H1 (cell line): ENCODE data around the gene AHI1. TPM values are rescaled to one million over a fixed set of nuclear protein-coding genes. Genes with fewer than 3 reads are reported as not detected.

Experiments used
- CTCF ChIA-PET: fragments of 300-600 bp; sonication (Branson Sonifier 250); formaldehyde crosslinking; loops from one replicate; lab custom pipeline; 2021; ENCODE audit not compliant: partially characterized antibody; lab: Charles Lee
- POLR2A ChIA-PET: fragments of 300-600 bp; sonication (Branson Sonifier 250); formaldehyde crosslinking; loops from one replicate; lab custom pipeline; 2021; ENCODE audit warnings: inconsistent platforms; ENCODE audit not compliant: partially characterized antibody; lab: Charles Lee
- DNase-seq, 2 experiments: peaks; one replicate each; pipeline versions ENCODE4 v3.0.0 to v3.0.0-alpha.2; 2010 to 2022; ENCODE audit warnings: low spot score in 2 of 2, low read depth in 1 of 2, mixed read lengths in 1 of 2
- FAIRE-seq: peaks from 2 replicates; lab custom pipeline; 2011; peaks lifted over from hg19 to GRCh38; lab: Jason Lieb, UNC
- H2AFZ ChIP-seq: 2 replicates; pipeline ENCODE4 v1.8.1; 2012; ENCODE audit warnings: low read length, inconsistent platforms
- H2AK5ac ChIP-seq: 2 replicates; pipeline ENCODE4 v1.6.1; 2013; ENCODE audit warnings: low read depth, low read length
- H2BK120ac ChIP-seq: replicated peaks from 2 replicates; pipeline ENCODE3; 2013; ENCODE audit warnings: low read depth, low read length, inconsistent platforms
- H2BK12ac ChIP-seq: 2 replicates; pipeline ENCODE4 v1.6.1; 2013; ENCODE audit warnings: low read depth, low read length
- H2BK15ac ChIP-seq: 2 replicates; pipeline ENCODE4 v1.6.1; 2013; ENCODE audit warnings: low read length
- H2BK20ac ChIP-seq: 2 replicates; pipeline ENCODE4 v1.6.1; 2013; ENCODE audit warnings: low read length
- H2BK5ac ChIP-seq: 2 replicates; pipeline ENCODE4 v1.6.1; 2013; ENCODE audit warnings: low read depth, low read length
- H3K14ac ChIP-seq: 2 replicates; pipeline ENCODE4 v1.6.1; 2013; ENCODE audit warnings: inconsistent platforms; ENCODE audit not compliant: insufficient read length
- H3K18ac ChIP-seq: 2 replicates; pipeline ENCODE4 v1.6.1; 2013; ENCODE audit warnings: low read length; ENCODE audit errors: extremely low read depth
- H3K23ac ChIP-seq: 2 replicates; pipeline ENCODE4 v1.6.1; 2013; ENCODE audit warnings: inconsistent platforms; ENCODE audit not compliant: insufficient read length
- H3K23me2 ChIP-seq: 2 replicates; pipeline ENCODE4 v1.6.1; 2013; ENCODE audit warnings: low read depth, low read length
- H3K27ac ChIP-seq: 2 replicates; pipeline ENCODE4 v1.6.1; 2011; ENCODE audit warnings: low read depth, low read length, inconsistent platforms
- H3K27me3 ChIP-seq, 4 experiments: replicated peaks in 1 of 4; 1 replicate in 1 of 4; 2 replicates in 3 of 4; pipeline versions ENCODE4 v1.6.1 to v1.8.1; 2011 to 2013; ENCODE audit warnings: low read length in 3 of 4, mild to moderate bottlenecking in 3 of 4, inconsistent platforms in 2 of 4, mixed read lengths in 2 of 4, moderate library complexity in 1 of 4; ENCODE audit not compliant: control insufficient read depth in 3 of 4, insufficient read depth in 3 of 4; ENCODE audit errors: extremely low read depth in 1 of 4
- H3K36me3 ChIP-seq, 4 experiments: 2 replicates each; pipeline versions ENCODE4 v1.6.1 to v1.8.1; 2011 to 2013; ENCODE audit warnings: mild to moderate bottlenecking in 4 of 4, low read length in 3 of 4, moderate library complexity in 2 of 4, control low read depth in 1 of 4, inconsistent platforms in 1 of 4; ENCODE audit not compliant: insufficient read depth in 4 of 4, control insufficient read depth in 2 of 4
- H3K4ac ChIP-seq: replicated peaks from 2 replicates; pipeline ENCODE3; 2013; ENCODE audit warnings: low read length, low read depth, mixed read lengths, inconsistent platforms; ENCODE audit not compliant: insufficient read length
- H3K4me1 ChIP-seq, 4 experiments: replicated peaks in 1 of 4; 1 replicate in 1 of 4; 2 replicates in 3 of 4; pipeline versions ENCODE4 v1.6.1 to v1.8.1; 2011 to 2013; ENCODE audit warnings: low read length in 3 of 4, inconsistent platforms in 2 of 4, mixed read lengths in 1 of 4; ENCODE audit not compliant: insufficient read depth in 4 of 4, control insufficient read depth in 3 of 4
- H3K4me2 ChIP-seq, 2 experiments: 2 replicates each; pipeline versions ENCODE4 v1.6.1 to v1.8.1; 2011 to 2013; ENCODE audit warnings: low read depth in 2 of 2, low read length in 2 of 2, control low read depth in 1 of 2, inconsistent platforms in 1 of 2, mild to moderate bottlenecking in 1 of 2; ENCODE audit not compliant: insufficient read depth in 1 of 2
- H3K4me3 ChIP-seq, 4 experiments: fragments of 200-600, 300-600 bp in 1 of 4; sonication (generic), shearing (Covaris generic), sonication (Bioruptor Twin) in 1 of 4; 2 replicates each; pipeline versions ENCODE4 v1.5.1 to v1.8.1; 2011 to 2016; ENCODE audit warnings: low read length in 4 of 4, low read depth in 3 of 4, control low read depth in 2 of 4, inconsistent platforms in 2 of 4, mild to moderate bottlenecking in 2 of 4, mixed read lengths in 1 of 4, moderate library complexity in 1 of 4; ENCODE audit not compliant: insufficient read depth in 2 of 4; ENCODE audit errors: extremely low read depth in 1 of 4
- H3K56ac ChIP-seq: replicated peaks from 2 replicates; pipeline ENCODE3; 2013; ENCODE audit warnings: low read depth, mild to moderate bottlenecking, mixed read lengths, low read length, inconsistent platforms; ENCODE audit not compliant: insufficient read length
- H3K79me1 ChIP-seq: 2 replicates; pipeline ENCODE4 v1.6.1; 2013; ENCODE audit warnings: low read depth, low read length, control low read depth
- H3K79me2 ChIP-seq, 2 experiments: 2 replicates each; pipeline versions ENCODE4 v1.6.1 to v1.8.1; 2012 to 2013; ENCODE audit warnings: low read length in 2 of 2, mild to moderate bottlenecking in 2 of 2, inconsistent platforms in 1 of 2; ENCODE audit not compliant: insufficient read depth in 2 of 2, control insufficient read depth in 1 of 2
- H3K9ac ChIP-seq, 4 experiments: replicated peaks in 1 of 4; 1 replicate in 1 of 4; 2 replicates in 3 of 4; pipeline versions ENCODE4 v1.6.1 to v1.8.1; 2011 to 2013; ENCODE audit warnings: low read depth in 3 of 4, low read length in 3 of 4, control low read depth in 2 of 4, mild to moderate bottlenecking in 2 of 4, moderate library complexity in 2 of 4, inconsistent platforms in 1 of 4; ENCODE audit errors: extremely low read depth in 1 of 4
- H3K9me3 ChIP-seq, 2 experiments: 2 replicates each; pipeline versions ENCODE4 v1.6.1 to v1.8.1; 2012 to 2013; ENCODE audit warnings: mild to moderate bottlenecking in 2 of 2, moderate library complexity in 2 of 2, control low read depth in 1 of 2, inconsistent platforms in 1 of 2, low read depth in 1 of 2, low read length in 1 of 2, mixed read lengths in 1 of 2; ENCODE audit not compliant: insufficient read depth in 2 of 2
- H4K20me1 ChIP-seq, 2 experiments: replicated peaks in 1 of 2; 2 replicates each; pipeline versions ENCODE3 to v1.8.1; 2011 to 2013; ENCODE audit warnings: inconsistent platforms in 2 of 2, low read length in 2 of 2, mild to moderate bottlenecking in 1 of 2; ENCODE audit not compliant: insufficient read depth in 2 of 2, control insufficient read depth in 1 of 2
- H4K5ac ChIP-seq: 2 replicates; pipeline ENCODE4 v1.6.1; 2013; ENCODE audit warnings: low read length, low read depth, mixed read lengths, inconsistent platforms; ENCODE audit not compliant: insufficient read length
- H4K8ac ChIP-seq: 2 replicates; pipeline ENCODE4 v1.8.0; 2013; ENCODE audit warnings: mild to moderate bottlenecking, moderate library complexity, low read length, inconsistent platforms; ENCODE audit not compliant: insufficient read depth; ENCODE audit errors: extremely low read depth
- H4K91ac ChIP-seq: replicated peaks from 2 replicates; pipeline ENCODE3; 2013; ENCODE audit warnings: low read length, mixed read lengths, inconsistent platforms; ENCODE audit not compliant: insufficient read length
- KDM1A ChIP-seq: fragments of 200-600, 300-600 bp; sonication (generic); IDR thresholded peaks from 2 replicates; pipeline ENCODE4 v1.7.1; 2016; ENCODE audit warnings: mild to moderate bottlenecking, low read length, borderline replicate concordance
- SUZ12 ChIP-seq: fragments of 200-600 bp; sonication (generic); IDR thresholded peaks from 2 replicates; pipeline ENCODE4 v1.6.1; 2012; ENCODE audit warnings: mild to moderate bottlenecking, inconsistent platforms, low read length, moderate library complexity, mixed read lengths
- whole genome bisulfite sequencing, 2 experiments: shearing (Covaris generic) in 1 of 2; methylation state at CpG; one replicate each; pipeline versions ENCODE4 v1.1.6 to v1.1.7; 2013 to 2015; ENCODE audit warnings: low lambda C conversion rate in 2 of 2, mixed read lengths in 2 of 2, inconsistent platforms in 1 of 2, low coverage in 1 of 2, missing lambda C conversion rate in 1 of 2; ENCODE audit not compliant: insufficient replicate concordance in 2 of 2, insufficient coverage in 1 of 2, insufficient read length in 1 of 2; ENCODE audit errors: extremely low coverage in 1 of 2, missing lambda C conversion rate in 1 of 2; 5-methylcytosine and 5-hydroxymethylcytosine counted together
- polyA plus RNA-seq, 7 experiments: library from polyadenylated mRNA; depleted of rRNA in 3 of 7; stranded (reverse) in 5 of 7; unstranded in 2 of 7; fragments of >200 nt in 5 of 7; fragments of 200-250 nt in 2 of 7; gene quantifications; 1 replicate in 5 of 7; 2 replicates in 1 of 7; 4 replicates in 1 of 7; pipeline versions ENCODE4 v1.2.1 to v1.2.3, GENCODE V29; 2011 to 2013; ENCODE audit warnings: missing spikeins in 2 of 7, mixed read lengths in 2 of 7
- total RNA-seq: library from RNA; stranded (reverse); fragmentation: NEBNext Ultra II Directional; extraction: Animal tissue kit (Norgen Biotek cat#: 25700); gene quantifications from 2 replicates; pipeline ENCODE4 v1.2.1, GENCODE V29; 2021
- TF ChIP-seq, protein P1 (sequence below): IDR thresholded peaks from 2 replicates; pipeline ENCODE4 v1.6.1; 2012; ENCODE audit warnings: inconsistent platforms
- TF ChIP-seq, protein P2 (sequence below): IDR thresholded peaks from 2 replicates; pipeline ENCODE4 v1.6.1; 2012; ENCODE audit warnings: inconsistent platforms

Gene AHI1
- total and polyA plus RNA-seq, 2 of the 8 experiments (the other 6 are each of a cell fraction or from before 2014, with no cell fraction given), result 4.2 to 19.6 TPM

DNA sequence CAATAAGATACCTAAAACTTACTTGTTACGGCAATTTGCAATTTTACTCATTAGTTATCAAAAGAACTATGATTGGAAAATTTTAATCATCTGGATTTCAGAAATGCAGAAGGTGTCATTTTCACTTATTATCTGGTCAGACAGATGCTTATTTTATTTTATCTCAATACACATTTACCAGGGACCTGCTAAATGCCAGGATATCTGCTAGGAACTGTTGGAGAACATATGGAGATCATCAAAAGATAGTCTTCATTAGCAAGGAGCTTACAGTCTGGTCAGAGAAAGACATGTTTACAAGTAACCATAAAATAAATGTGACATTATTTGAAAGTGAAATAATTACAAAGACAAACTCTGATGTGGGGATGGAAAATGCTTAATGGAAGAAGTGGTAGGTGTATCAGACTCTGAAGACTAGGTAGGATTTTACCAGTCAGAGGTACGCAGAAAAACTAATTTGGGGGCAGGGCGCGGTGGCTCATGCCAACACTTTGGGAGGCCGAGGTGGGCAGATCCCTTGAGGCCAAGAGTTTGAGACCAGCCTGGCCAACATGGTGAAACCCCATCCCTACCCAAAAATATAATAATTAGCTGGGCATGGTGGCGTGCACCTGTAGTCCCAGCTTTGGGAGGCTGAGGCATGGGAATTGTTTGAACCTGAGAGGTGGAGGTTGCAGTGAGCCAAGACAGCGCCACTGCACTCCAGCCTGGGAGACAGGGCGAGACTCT is 178.6 kb downstream of the AHI1 start:
- no peak overlapping the region for H2BK120ac ChIP-seq
- peaks cover 0 to 5% (median 0%) of the 10 kb centered on the region in 4 experiments; a peak in 2 of 7 replicates for H3K4me1 ChIP-seq
- H2BK15ac ChIP-seq, result no peak overlapping the region
- H3K9ac ChIP-seq, result no peak overlapping the region
- no peak overlapping the region for H3K4me3 ChIP-seq
- H2BK12ac ChIP-seq, result no peak overlapping the region
- H3K79me1 ChIP-seq, result no peaks in the 10 kb centered on the region
- no peaks in the 10 kb centered on the region for H3K36me3 ChIP-seq
- H2BK5ac ChIP-seq, result no peak overlapping the region
- H4K5ac ChIP-seq, result no peak overlapping the region
- H3K18ac ChIP-seq, result no peak overlapping the region
- H4K8ac ChIP-seq, result no peak overlapping the region
- no peak overlapping the region for H2BK20ac ChIP-seq
- WGBS, 2 experiments, result 88% methylated on average over 8 of the region's 8 CpGs; no CpG with 5 or more reads in 1 of the 2 experiments
- no peak overlapping the region for H3K4ac ChIP-seq
- H3K23ac ChIP-seq, result no peak overlapping the region
- H2AFZ ChIP-seq, result no peak overlapping the region
- H3K9me3 ChIP-seq, result no peaks in the 10 kb centered on the region
- no peak for FAIRE-seq
- H3K27me3 ChIP-seq, result no peaks in the 10 kb centered on the region
- H3K79me2 ChIP-seq, result no peaks in the 10 kb centered on the region
- no peak overlapping the region for H2AK5ac ChIP-seq
- no peak overlapping the region for H3K4me2 ChIP-seq
- no peak overlapping the region for H3K14ac ChIP-seq
- H4K20me1 ChIP-seq, result no peaks in the 10 kb centered on the region
- DNase-seq, result no peak
- CTCF ChIA-PET, result no interaction called here
- H4K91ac ChIP-seq, result no peak overlapping the region
- POLR2A ChIA-PET, result no interaction called here
- H3K23me2 ChIP-seq, result no peaks in the 10 kb centered on the region
- H3K56ac ChIP-seq, result no peak overlapping the region
- no peak for TF ChIP-seq KDM1A
- TF ChIP-seq, protein P1, sequence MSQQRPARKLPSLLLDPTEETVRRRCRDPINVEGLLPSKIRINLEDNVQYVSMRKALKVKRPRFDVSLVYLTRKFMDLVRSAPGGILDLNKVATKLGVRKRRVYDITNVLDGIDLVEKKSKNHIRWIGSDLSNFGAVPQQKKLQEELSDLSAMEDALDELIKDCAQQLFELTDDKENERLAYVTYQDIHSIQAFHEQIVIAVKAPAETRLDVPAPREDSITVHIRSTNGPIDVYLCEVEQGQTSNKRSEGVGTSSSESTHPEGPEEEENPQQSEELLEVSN, result no peak
- TF ChIP-seq, protein P2, sequence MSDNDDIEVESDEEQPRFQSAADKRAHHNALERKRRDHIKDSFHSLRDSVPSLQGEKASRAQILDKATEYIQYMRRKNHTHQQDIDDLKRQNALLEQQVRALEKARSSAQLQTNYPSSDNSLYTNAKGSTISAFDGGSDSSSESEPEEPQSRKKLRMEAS, result no peak
- TF ChIP-seq SUZ12, result no peak
- H3K27ac ChIP-seq, result no peak overlapping the region
